ENCODE data around the gene USP3. TPM values are rescaled to one million over a fixed set of nuclear protein-coding genes. Genes with fewer than 3 reads are reported as not detected.
A peak's percentile ranks its signal among the peaks of the same experiment; 100 is the strongest.

The USP3 gene
- total and polyA plus RNA-seq, 2 of the 4 experiments (the other 2 are of a cell fraction) = 17.3 to 52.3 TPM

DNA sequence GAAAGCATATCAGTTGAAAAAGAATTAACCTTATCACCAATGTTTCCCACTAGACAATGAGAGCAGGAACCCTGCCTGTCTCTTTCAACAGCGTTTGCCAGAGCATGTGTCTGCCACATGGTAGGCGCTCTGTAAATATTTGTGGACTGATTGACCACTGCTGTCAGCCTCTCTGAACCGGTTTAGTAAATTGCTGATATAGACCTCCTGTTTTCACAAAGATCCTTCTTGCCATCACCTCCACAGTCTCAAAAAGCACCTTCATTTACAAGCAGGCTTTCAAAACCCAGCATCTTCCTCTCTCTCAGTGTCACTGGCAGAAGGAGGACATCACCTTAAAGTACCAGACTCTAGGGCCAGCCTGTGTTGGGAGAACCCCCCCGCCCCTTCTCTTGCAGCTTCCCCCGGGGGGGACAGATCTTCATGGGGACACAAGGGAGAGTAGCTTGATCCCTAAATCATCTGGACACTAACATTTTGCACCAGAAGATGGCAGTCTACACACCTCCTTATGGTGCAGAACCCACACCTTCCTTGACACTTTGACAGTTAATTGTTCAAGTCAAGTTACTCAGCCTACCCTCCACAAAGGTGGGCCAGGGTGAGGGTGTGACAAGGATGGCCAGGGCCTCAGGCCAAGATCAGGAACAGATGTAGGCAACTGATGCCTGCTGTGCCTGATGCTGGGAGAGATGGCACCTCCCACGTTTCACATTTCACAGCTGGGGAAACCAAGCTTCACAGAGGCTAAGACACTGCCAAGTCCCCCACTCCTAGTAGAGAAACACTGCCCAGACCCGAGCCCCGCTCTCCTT, 37.8 kb upstream of the USP3 start:
- no peak overlapping the region for H4K8ac ChIP-seq (ENCODE audit: low read depth in 2 of 2, low read length in 2 of 2)
- no peaks in the 10 kb centered on the region for H3K9me3 ChIP-seq (ENCODE audit: control insufficient read depth, insufficient read depth, low read length)
- no peaks in the 10 kb centered on the region for H4K20me1 ChIP-seq (ENCODE audit: insufficient read depth, low read length)
- peaks cover 4% of the 10 kb centered on the region for H3K27me3 ChIP-seq (ENCODE audit: control insufficient read depth, insufficient read depth, low read length)
- no peak overlapping the region for H3K9ac ChIP-seq (ENCODE audit: low read depth, low read length)
- DNase-seq = peak; percentile 70
- no peak overlapping the region for H2BK120ac ChIP-seq (ENCODE audit: low read depth, low read length)
- H3K9me1 ChIP-seq (ENCODE audit: insufficient read depth, low read length) = peaks cover 2% of the 10 kb centered on the region; the same call in 1 of the 2 replicates
- H3K56ac ChIP-seq (ENCODE audit: extremely low read depth, insufficient read depth, low read length) = no peak overlapping the region
- no peak overlapping the region; the same call in 1 of the 2 replicates for H4K91ac ChIP-seq (ENCODE audit: insufficient read depth, low read depth, low read length)
- H3K36me3 ChIP-seq (ENCODE audit: control insufficient read depth, insufficient read depth, low read length) = no peaks in the 10 kb centered on the region
- no CpG with 5 or more reads among the region's 8 CpGs for WGBS, 2 experiments (ENCODE audit: extremely low coverage in 2 of 2, insufficient read length in 1 of 2)
- H3K27ac ChIP-seq (ENCODE audit: insufficient read depth, low read length) = no peak overlapping the region
- no peak overlapping the region for H2BK20ac ChIP-seq (ENCODE audit: low read depth, low read length)
- CTCF ChIA-PET = interaction anchor here (0.6 to 2.0 kb wide), 15 partner anchors 9 to 419 kb away, joined by 3 to 9 read pairs (median 3); partner anchors contain the start of genes FBXL22 and USP3
- intact Hi-C loops (cut with micrococcal nuclease) (loop anchor here (1.0 to 10.0 kb wide), 5 partner anchors 39 to 598 kb away; no protein-coding TSS in a partner anchor), dilution Hi-C loops (cut with HindIII; ENCODE audit: low sequenced_read_pairs, unreplicated experiment) (no loop called here), in situ Hi-C loops (cut with MboI; ENCODE audit: low sequenced_read_pairs) (no loop called here)
- peak overlapping the region; percentile 81 for H2AFZ ChIP-seq (replicated peaks; ENCODE audit: low read length, poor library complexity)
- H2BK5ac ChIP-seq (ENCODE audit: low read depth, low read length, poor library complexity, severe bottlenecking) = no peak overlapping the region
- H4K5ac ChIP-seq (ENCODE audit: low read depth, low read length) = no peak overlapping the region
- H3K4ac ChIP-seq (ENCODE audit: low read depth, low read length) = peak overlapping the region; percentile 46
- H3K4me2 ChIP-seq (ENCODE audit: low read depth, low read length) = peak overlapping the region; percentile 16; the same call in 1 of the 2 replicates
- peak; percentile 78 for ATAC-seq (ENCODE audit: low read depth)
- H3K14ac ChIP-seq (replicated peaks; ENCODE audit: low read depth, low read length) = no peak overlapping the region
- no peak for TF ChIP-seq MAFK (IDR thresholded peaks at IDR 0.05; ENCODE audit: low read depth, low read length)
- no peak for TF ChIP-seq CEBPB (IDR thresholded peaks at IDR 0.05; ENCODE audit: low read depth, low read length)
- 0 out of 2 replicates have a peak, but pooled peaks have one; percentile 33 for TF ChIP-seq POLR2A (IDR thresholded peaks at IDR 0.05; ENCODE audit: low read depth, low read length)
- TF ChIP-seq CTCF (conservative IDR thresholded peaks at IDR 0.05; ENCODE audit: low read depth, low read length) = peak; percentile 69
- peak; percentile 81 for TF ChIP-seq RAD21 (IDR thresholded peaks at IDR 0.05; ENCODE audit: low read length)
- no peak for TF ChIP-seq CHD1 (IDR thresholded peaks at IDR 0.05; ENCODE audit: low read depth, low read length)
- TF ChIP-seq SMC3 (IDR thresholded peaks at IDR 0.05; ENCODE audit: low read depth, low read length) = peak; percentile 81
- no peak for TF ChIP-seq RCOR1 (IDR thresholded peaks at IDR 0.05; ENCODE audit: insufficient replicate concordance, low read length)
- peak overlapping the region; percentile 83; the same call in 1 of the 2 replicates for H2AK5ac ChIP-seq (ENCODE audit: low read depth, low read length)
- no TSS peak for BruUV-seq (replicated peaks)
- 0 out of 3 replicates have a peak overlapping the region, but pooled peaks have one; percentile 8 for H2BK15ac ChIP-seq (ENCODE audit: low read depth, low read length)
- peaks cover 16% of the 10 kb centered on the region for H3K4me1 ChIP-seq (ENCODE audit: control insufficient read depth, insufficient read depth, low read length)
- H2AK9ac ChIP-seq (replicated peaks; ENCODE audit: low read depth, low read length, poor library complexity) = peak overlapping the region; percentile 13
- H3K18ac ChIP-seq (ENCODE audit: low read depth, low read length) = no peak overlapping the region
- no peak overlapping the region for H3K4me3 ChIP-seq (ENCODE audit: insufficient read depth, low read depth, low read length)
- POLR2A ChIA-PET (ENCODE audit: unreplicated experiment) = no interaction called here
- H3K79me1 ChIP-seq (ENCODE audit: low read depth in 1 of 2, low read length in 2 of 2) = no peaks in the 10 kb centered on the region
- no peak overlapping the region for H3K23ac ChIP-seq (ENCODE audit: low read depth, low read length)
